SKM-1 (cell line): ENCODE measurements around the gene TNNT3.
A peak's percentile ranks its signal among the peaks of the same experiment; 100 is the strongest.
"Not testable (repeated sequence)": the region's sequence is repeated elsewhere in the genome, so short reads cannot be mapped to it uniquely, and the experiment has no call there.

ENCODE experiments used
- DNase-seq: peaks from one replicate; lab custom pipeline; 2025; ENCODE audit not compliant: unreplicated experiment; lab: John Stamatoyannopoulos, UW

Gene TNNT3

GRCh38 chr11:1880746-1881441 lies 38.6 kb upstream of the TNNT3 start:
- DNase-seq = no peak

DNA sequence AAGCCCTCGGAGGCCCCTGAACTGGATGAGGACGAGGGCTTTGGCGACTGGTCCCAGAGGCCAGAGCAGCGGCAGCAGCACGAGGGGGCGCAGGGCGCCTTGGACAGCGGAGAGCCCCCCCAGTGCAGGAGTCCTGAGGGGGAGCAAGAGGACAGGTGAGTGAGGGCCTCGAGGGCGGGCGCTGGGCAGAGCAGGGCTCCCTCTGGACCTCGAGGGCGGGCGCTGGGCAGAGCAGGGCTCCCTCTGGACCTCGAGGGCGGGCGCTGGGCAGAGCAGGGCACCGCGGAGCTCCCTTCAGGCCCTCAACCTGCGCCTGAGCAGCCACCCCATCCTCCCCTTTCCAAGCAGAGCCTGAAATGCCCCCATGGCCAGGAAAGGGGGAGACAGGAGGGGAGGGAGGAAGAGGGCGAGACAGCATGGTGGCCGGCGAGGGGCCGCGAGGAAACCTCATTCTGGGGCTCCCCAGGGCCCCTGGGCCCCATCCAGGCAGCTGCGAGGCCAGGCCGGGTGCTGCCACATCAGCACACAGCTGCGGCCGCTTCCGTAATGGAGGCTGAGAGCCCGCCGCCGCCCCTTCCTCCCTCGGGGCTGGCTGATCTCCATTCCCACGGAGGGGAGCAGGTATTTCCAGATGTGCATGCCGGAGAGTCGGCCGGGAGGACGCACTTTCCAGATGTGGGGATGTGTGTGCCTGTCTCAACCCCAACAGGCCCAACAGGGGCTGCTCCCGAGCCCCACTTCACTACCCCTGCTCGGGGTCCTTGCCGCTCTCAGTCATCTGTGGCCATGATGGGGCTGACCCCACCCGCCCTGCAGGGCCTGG lies 37.9 kb upstream of the TNNT3 start:
- no peak for DNase-seq

- DNase-seq = peak; percentile 5
Observed at GRCh38 chr11:1882265-1883238, 37.0 kb upstream of the TNNT3 start.

- no peak for DNase-seq
Observed at GRCh38 chr11:1883346-1884302, 35.9 kb upstream of the TNNT3 start.

DNA sequence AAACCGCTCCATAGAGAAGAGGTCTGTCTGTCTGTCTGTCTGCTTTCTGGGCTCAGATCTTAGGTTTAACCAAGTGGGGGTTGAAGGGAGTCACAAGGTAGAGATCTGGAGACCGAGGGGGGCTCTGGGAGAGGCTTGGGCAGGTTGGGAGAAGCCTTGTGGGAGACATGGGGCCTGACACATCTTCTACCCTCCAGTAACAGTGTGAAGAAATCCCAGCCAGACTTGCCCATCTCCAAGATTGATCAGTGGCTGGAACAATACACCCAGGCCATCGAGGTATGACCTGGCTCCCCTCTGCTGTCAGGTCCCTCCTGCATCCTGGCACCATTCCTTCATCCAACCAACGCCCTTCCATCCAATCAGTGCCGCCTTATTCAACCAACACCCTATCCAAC lies 35.2 kb upstream of the TNNT3 start:
- DNase-seq = no peak

DNA sequence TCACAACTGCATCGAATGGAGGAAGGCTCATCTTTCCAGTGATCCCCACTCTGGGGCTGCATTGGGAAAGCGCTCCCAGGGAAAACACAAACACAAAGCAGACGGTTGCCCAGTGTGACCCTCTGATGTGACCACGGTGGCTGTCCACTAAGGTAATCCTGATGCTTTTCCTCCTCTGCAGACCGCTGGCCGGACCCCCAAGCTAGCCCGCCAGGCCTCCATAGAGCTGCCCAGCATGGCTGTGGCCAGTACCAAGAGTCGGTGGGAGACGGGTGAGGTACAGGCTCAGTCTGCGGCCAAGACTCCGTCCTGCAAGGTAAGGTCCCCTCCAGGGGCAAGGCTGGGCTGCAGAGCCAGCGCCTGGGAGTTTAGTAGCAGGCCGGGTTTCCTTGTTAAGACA lies 33.0 kb upstream of the TNNT3 start:
- not testable (repeated sequence) for DNase-seq

- no peak for DNase-seq
Observed at GRCh38 chr11:1887451-1888346, 31.8 kb upstream of the TNNT3 start.

GRCh38 chr11:1888347-1888753 lies 31.2 kb upstream of the TNNT3 start:
- DNase-seq = no peak

DNA sequence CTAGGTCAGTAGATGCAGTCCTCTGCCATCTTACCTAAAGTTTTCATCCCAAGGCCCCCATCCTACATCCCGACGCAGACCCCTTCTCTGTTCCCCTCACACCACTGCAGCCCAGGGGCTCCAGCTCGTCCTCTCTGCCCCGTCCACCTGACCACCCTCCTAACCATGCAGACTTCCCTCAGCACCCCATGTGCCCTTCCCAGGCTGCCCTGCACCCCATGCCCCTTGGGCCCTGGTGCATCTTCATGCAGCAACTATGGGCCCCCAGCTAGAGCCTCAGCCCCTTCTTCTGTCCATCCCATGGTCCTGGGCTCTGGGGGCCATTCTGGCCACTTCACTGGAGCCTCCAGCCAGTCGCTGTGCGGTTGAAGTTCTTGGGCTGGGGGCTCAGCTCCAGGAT lies 30.7 kb upstream of the TNNT3 start:
- no peak for DNase-seq

DNA sequence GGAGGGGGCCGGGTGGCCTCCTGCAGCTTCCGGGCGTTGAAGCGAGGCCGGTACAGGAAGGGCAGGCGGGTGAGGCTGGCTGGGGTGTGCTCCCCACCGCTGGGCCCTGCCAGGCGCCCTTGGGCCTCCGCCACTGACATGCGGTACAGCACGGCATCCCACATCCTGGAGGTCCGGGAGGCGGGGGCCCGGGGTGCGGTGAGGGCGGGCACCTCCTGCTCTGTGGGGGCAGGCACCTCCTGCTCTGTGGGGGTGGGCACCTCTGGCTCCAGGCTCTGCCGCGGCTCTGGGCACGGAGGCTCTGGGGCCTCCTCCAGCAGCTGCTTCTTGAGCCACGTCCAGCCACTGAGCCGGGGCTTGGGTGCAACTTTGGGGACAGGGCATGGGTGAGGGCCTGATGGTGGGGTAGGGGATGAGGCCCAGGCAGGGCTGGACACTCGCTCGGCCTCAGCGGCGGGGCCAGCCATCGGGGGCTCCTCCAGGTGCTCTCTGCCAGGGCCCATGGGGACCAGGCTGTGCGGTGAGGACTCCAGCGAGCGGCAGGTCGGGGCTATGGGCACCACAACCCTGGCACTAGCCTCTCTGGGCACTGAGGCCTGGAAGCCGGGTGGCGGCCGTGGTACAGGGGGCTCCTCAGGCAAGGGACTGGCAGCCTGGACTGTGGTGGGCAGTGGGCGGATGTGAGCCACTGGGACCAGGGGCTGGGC lies 30.1 kb upstream of the TNNT3 start:
- DNase-seq = no peak

DNA sequence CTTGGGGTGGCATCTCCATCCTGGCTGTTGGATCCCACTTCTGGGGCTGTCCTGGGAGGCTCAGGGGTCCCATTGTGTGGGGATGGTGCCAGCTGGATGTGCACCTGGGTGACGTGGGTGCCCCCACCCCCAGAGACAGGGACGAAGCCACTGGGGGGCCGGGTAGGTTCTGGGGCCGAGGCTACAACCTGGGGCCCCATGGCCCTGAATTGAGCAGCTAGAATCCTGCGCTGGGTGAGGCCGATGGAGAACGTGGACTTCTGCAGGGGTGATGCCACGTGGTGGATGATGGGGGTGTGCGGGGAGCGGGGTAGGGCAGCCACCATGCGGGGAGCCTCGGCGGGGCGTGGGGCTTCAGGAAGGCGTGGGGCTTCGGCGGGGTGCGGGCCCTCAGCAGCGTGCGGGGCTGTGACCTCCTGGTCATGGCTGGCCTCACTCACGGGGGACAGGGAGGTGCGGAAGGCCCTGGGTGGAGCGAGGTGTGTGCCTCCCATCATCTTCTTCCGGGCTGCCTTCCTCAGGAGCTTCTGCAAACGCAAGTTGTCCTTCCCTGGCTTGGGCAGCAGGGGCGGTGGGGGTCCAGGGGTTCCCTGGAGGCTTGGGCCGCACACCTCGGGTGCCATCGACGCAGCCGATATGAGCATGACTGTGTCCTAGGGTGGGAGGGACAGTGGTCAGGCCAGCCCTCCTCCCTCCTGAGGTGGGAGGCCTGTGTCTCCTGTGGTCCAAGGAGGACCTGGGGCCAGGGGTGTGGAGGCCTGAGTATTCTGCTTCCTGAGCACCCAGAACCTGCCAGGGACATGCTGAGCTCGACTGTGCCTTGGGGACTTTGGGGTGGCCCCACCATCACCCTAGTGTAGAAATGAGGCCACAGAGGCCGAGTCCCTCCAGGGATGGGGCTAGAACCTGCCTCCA lies 29.3 kb upstream of the TNNT3 start:
- DNase-seq = no peak

- DNase-seq = no peak
Observed at GRCh38 chr11:1890856-1891830, 28.4 kb upstream of the TNNT3 start.

DNA sequence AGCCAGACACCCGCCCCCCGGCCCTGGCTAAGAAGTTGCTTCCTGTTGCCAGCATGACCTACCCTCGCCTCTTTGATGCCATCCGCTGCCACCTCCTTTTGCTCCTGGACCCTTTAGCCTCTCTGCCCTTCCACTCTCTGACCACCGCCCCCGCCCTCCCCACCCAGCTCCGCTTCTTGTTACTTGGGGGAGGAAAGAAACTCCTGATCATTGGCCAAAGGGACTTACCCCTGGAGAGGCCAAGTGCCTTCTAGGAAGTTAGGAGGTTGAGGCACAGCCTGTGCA lies 27.7 kb upstream of the TNNT3 start, which contains the start of gene PRR33:
Gene PRR33, minus strand, starts transcription at position 65 of the 285 bp plus-strand sequence. CDS start 1,311 bp downstream, outside the sequence.
- DNase-seq = no peak

DNA sequence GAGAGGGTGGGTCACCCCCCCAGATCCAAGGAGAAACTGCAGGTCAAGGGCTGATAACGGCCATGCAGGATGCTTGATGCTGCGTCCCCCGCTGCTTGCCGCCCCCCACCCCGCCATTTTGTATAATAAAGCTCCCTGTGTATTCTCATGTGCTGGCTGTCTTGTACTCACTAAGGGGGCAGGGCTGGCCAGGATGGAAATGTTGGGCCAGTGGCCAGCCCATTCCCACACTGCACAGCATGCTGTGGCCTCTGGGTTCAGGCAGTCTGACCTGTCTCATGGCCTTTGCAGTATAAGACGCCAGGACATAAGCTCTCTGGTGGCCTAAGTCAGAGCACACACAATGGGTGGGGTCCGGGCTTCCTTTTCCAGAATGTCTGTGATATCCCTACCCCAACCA lies 27.4 kb upstream of the TNNT3 start:
- DNase-seq = no peak

- DNase-seq = no peak
Observed at GRCh38 chr11:1892558-1892957, 26.9 kb upstream of the TNNT3 start.

DNA sequence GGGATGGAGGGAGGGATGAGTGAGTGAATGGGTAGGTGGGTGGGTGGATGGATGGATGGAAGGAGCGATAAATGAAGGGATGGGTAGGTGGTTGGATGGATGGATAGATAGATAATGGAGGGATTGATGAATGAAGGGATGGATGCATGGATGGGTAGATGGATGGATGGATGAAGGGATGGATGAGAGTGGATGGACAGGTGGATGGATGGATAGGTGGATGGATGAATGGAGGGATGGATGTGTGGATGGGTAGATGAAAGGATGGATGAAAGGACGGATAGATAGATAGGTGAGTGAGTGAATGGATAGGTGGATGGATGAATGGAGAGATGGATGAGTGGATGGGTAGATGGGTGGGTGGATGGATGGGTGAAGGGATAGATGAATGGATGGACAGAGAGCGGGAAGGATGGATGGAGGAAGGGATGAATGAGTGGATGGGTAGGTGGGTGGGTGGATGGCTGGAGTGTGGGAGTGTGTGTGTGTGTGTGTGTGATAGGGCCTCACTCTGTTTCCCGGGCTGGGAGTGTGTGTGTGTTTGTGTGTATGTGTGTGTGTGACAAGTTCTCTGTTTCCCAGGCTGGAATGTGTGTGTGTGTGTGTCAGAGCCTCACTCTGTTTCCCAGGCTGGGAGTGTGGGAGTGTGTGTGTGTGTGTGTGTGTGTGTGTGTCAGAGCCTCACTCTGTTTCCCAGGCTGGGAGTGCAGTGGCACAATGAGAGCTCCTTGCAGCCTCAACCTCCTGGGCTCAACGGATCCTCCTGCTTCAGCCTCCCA lies 25.7 kb upstream of the TNNT3 start:
- DNase-seq = no peak
